Measurements from ENCODE around the gene ZNF610. TPM values are rescaled to one million over a fixed set of nuclear protein-coding genes. Genes with fewer than 3 reads are reported as not detected.
A peak's percentile ranks its signal among the peaks of the same experiment; 100 is the strongest.
"Not testable (repeated sequence)": the region's sequence is repeated elsewhere in the genome, so short reads cannot be mapped to it uniquely, and the experiment has no call there.

The ZNF610 gene
- 1 to 10 TPM in 2 of 4 donors, under 1 TPM in 1, not detected in 1; 0.85 to 2.3 (median 1.6) TPM for total RNA-seq

- Histone ChIP-seq H3K36me3 (no peaks in the 10 kb centered on the region), H3K9me3 (peaks cover 0 to 34% (median 17%) of the 10 kb centered on the region in 4 donors), H3K4me1 (peaks cover 0 to 4% (median 0%) of the 10 kb centered on the region in 4 donors), H3K27ac (peak within 1 kb of the TSS; percentile 61 to 75 (median 66)), H3K4me3 (peak within 1 kb of the TSS; percentile 49 to 81 (median 64)), H3K27me3 (no peaks in the 10 kb centered on the region)
- TF ChIP-seq CTCF (IDR thresholded peaks at IDR 0.05) (no peak), POLR2A (IDR thresholded peaks at IDR 0.05) (peak; percentile 47 to 52)
- peak; percentile 75 to 94 (median 91) for DNase-seq
Measured at GRCh38 chr19:52336117-52336790, at the start of gene ZNF610. Gene ZNF610, plus strand, starts transcription at chr19:52336243. Its CDS starts 12,930 bp downstream, at chr19:52349173.

- H3K36me3 ChIP-seq, result peaks cover 0 to 85% (median 0%) of the 10 kb centered on the region in 3 donors
- H3K4me1 ChIP-seq, result no peaks in the 10 kb centered on the region
- no peak overlapping the region for H3K27ac ChIP-seq
- no peak overlapping the region for H3K4me3 ChIP-seq
- no peaks in the 10 kb centered on the region for H3K27me3 ChIP-seq
- TF ChIP-seq CTCF (IDR thresholded peaks at IDR 0.05) (no peak), POLR2A (IDR thresholded peaks at IDR 0.05) (no peak)
- peaks cover 0 to 19% (median 0%) of the 10 kb centered on the region in 4 donors for H3K9me3 ChIP-seq
- DNase-seq, result no peak
Measured at GRCh38 chr19:52286256-52286655, 49.8 kb upstream of the ZNF610 start.

- DNase-seq, result no peak
- H3K36me3 ChIP-seq, result peaks cover 0 to 44% (median 0%) of the 10 kb centered on the region in 3 donors
Measured at GRCh38 chr19:52291781-52292180, 44.3 kb upstream of the ZNF610 start.

GRCh38 chr19:52292946-52293345 is 43.1 kb upstream of the ZNF610 start:
- Histone ChIP-seq H3K36me3 (peaks cover 0 to 41% (median 0%) of the 10 kb centered on the region in 3 donors), H3K9me3 (peaks cover 0 to 13% (median 0%) of the 10 kb centered on the region in 4 donors)
- not testable (repeated sequence) for H3K27me3 ChIP-seq, H3K4me3 ChIP-seq, DNase-seq, H3K4me1 ChIP-seq, H3K27ac ChIP-seq

More at GRCh38 chr19:52291781-52292180, 44.3 kb upstream of the ZNF610 start:
- peaks cover 0 to 5% (median 0%) of the 10 kb centered on the region in 4 donors for H3K4me1 ChIP-seq
- no peaks in the 10 kb centered on the region for H3K27me3 ChIP-seq
- TF ChIP-seq POLR2A (IDR thresholded peaks at IDR 0.05), result no peak
- no peak for TF ChIP-seq CTCF (IDR thresholded peaks at IDR 0.05)
- peaks cover 0 to 14% (median 0%) of the 10 kb centered on the region in 4 donors for H3K9me3 ChIP-seq
- H3K27ac ChIP-seq, result no peak overlapping the region
- no peak overlapping the region for H3K4me3 ChIP-seq

GRCh38 chr19:52296400-52296772 is 39.7 kb upstream of the ZNF610 start:
- peaks cover 0 to 17% (median 0%) of the 10 kb centered on the region in 4 donors for H3K9me3 ChIP-seq
- H3K36me3 ChIP-seq, result peaks cover 0 to 26% (median 3%) of the 10 kb centered on the region in 3 donors
- H3K27me3 ChIP-seq, result no peaks in the 10 kb centered on the region
- TF ChIP-seq CTCF (IDR thresholded peaks at IDR 0.05) (no peak), POLR2A (IDR thresholded peaks at IDR 0.05) (no peak)
- peak overlapping the region; percentile 69 to 93 (median 80) for H3K27ac ChIP-seq
- DNase-seq, result no peak
- H3K4me1 ChIP-seq, result peaks cover 0 to 14% (median 0%) of the 10 kb centered on the region in 4 donors
- H3K4me3 ChIP-seq, result peak overlapping the region; percentile 61 to 94 (median 86)

Measured in Peyer's patch (tissue), 4 donors.